RWPE1 (cell line): ENCODE data around the gene SERTAD2.

Experiments
- CTCF ChIA-PET: fragments of 350-600 bp; sonication (Branson Sonifier 250); formaldehyde crosslinking; extraction: SDS; loops from one replicate; lab custom pipeline; 2021; lab: Yijun Ruan, JAX
- POLR2A ChIA-PET: fragments of 400-600 bp; formaldehyde crosslinking; extraction: SDS; loops from one replicate; lab custom pipeline; 2020; ENCODE audit warnings: antibody characterized with exemption; ENCODE audit not compliant: low non-redundant PET; lab: Yijun Ruan, JAX
- DNase-seq: peaks from one replicate; pipeline ENCODE4 v3.0.0; 2012; ENCODE audit warnings: low spot score
- H3K27ac ChIP-seq: fragments of 450-650 bp; 2 replicates; pipeline ENCODE4 v1.5.1; 2017
- CTCF ChIP-seq: fragments of 450-650 bp; conservative IDR thresholded peaks from 2 replicates; pipeline ENCODE4 v1.5.1; 2017; ENCODE audit warnings: low read depth, mild to moderate bottlenecking

The SERTAD2 gene

GRCh38 chr2:64666810-64667438, 13.2 kb upstream of the SERTAD2 start:
- TF ChIP-seq CTCF, result no peak
- CTCF ChIA-PET, result interaction anchor here (1.3 kb wide), 1 partner anchor 12 kb away, joined by 4 read pairs; no protein-coding TSS in a partner anchor
- POLR2A ChIA-PET, result no interaction called here
- DNase-seq, result no peak
- H3K27ac ChIP-seq, result no peak overlapping the region

GRCh38 chr2:64665709-64666108, 12.0 kb upstream of the SERTAD2 start:
- TF ChIP-seq CTCF, result no peak
- ChIA-PET CTCF (no interaction called here), POLR2A (no interaction called here)
- no peak for DNase-seq
- H3K27ac ChIP-seq, result no peak overlapping the region

- H3K27ac ChIP-seq, result no peak overlapping the region
- CTCF ChIA-PET, result interaction anchor here (0.6 to 1.8 kb wide), 5 partner anchors 8 to 784 kb away, joined by 3 to 9 read pairs (median 6); no protein-coding TSS in a partner anchor
- POLR2A ChIA-PET, result no interaction called here
- no peak for TF ChIP-seq CTCF
- no peak for DNase-seq
Observed at GRCh38 chr2:64663402-64663801, 9.7 kb upstream of the SERTAD2 start.

GRCh38 chr2:64661741-64662169, 8.0 kb upstream of the SERTAD2 start:
- CTCF ChIA-PET, result interaction anchor here (0.8 kb wide), 1 partner anchor 170 kb away, joined by 4 read pairs; no protein-coding TSS in a partner anchor
- no peak for DNase-seq
- H3K27ac ChIP-seq, result no peak overlapping the region
- no peak for TF ChIP-seq CTCF
- POLR2A ChIA-PET, result no interaction called here

- no peak for DNase-seq
- ChIA-PET POLR2A (no interaction called here), CTCF (no interaction called here)
- H3K27ac ChIP-seq, result no peak overlapping the region
- no peak for TF ChIP-seq CTCF
Observed at GRCh38 chr2:64659252-64659651, 5.5 kb upstream of the SERTAD2 start.

GRCh38 chr2:64658269-64658668, 4.6 kb upstream of the SERTAD2 start:
- ChIA-PET CTCF (no interaction called here), POLR2A (no interaction called here)
- no peak overlapping the region for H3K27ac ChIP-seq
- TF ChIP-seq CTCF, result no peak
- no peak for DNase-seq
